B cell (primary cell): Measurements from ENCODE around the gene KIAA0825.

Source experiments
- CTCF ChIP-seq: fragments of 200-600 bp; IDR thresholded peaks from one replicate; pipeline ENCODE4 v1.8.0; 2022; ENCODE audit warnings: antibody characterized with exemption, mild to moderate bottlenecking
- EZH2 ChIP-seq: IDR thresholded peaks from 2 replicates; pipeline ENCODE4 v1.6.1; 2012; ENCODE audit warnings: borderline replicate concordance, low read depth, mild to moderate bottlenecking, moderate library complexity, low read length; ENCODE audit not compliant: insufficient read depth, poor library complexity, severe bottlenecking

- TF ChIP-seq CTCF (no peak), EZH2 (no peak)
These were observed 3.4 kb upstream of the KIAA0825 start for GRCh38 chr5:94621763-94622162.
